ENCODE results near the gene CHRDL2. TPM values are rescaled to one million over a fixed set of nuclear protein-coding genes. Genes with fewer than 3 reads are reported as not detected.

Gene CHRDL2
- total and polyA plus RNA-seq, 2 donors (not counting 1 experiment from before 2014, with no cell fraction given): 0.24 TPM; not detected in 1

GRCh38 chr11:74695705-74696280, 35.4 kb downstream of the CHRDL2 start:
- Mint-ChIP-seq H3K27me3 (peaks cover 32% of the 10 kb centered on the region), H3K4me3 (no peak overlapping the region), H3K27ac (no peak overlapping the region), H3K4me1 (peaks cover 5% of the 10 kb centered on the region), H3K9me3 (ENCODE audit: insufficient read depth) (no peaks in the 10 kb centered on the region)
- Histone ChIP-seq H3K27me3 (replicated peaks in 1 of 4; ENCODE audit: control extremely low read depth in 1 of 4, control insufficient read depth in 3 of 4, insufficient read depth in 4 of 4, low read length in 3 of 4) (peaks cover 0 to 6% (median 0%) of the 10 kb centered on the region in 4 experiments), H3K9me3 (ENCODE audit: control extremely low read depth in 1 of 3, control insufficient read depth in 2 of 3, insufficient read depth in 1 of 3, low read length in 2 of 3) (no peaks in the 10 kb centered on the region), H2AFZ (ENCODE audit: insufficient read depth, low read depth, low read length, poor library complexity, severe bottlenecking) (no peak overlapping the region), H3K27ac (ENCODE audit: low read length in 2 of 2) (no peak overlapping the region), H4K20me1 (ENCODE audit: control insufficient read depth, insufficient read depth, low read length, poor library complexity, severe bottlenecking) (no peaks in the 10 kb centered on the region), H3K4me1 (ENCODE audit: control insufficient read depth in 2 of 2, insufficient read depth in 2 of 2, low read length in 2 of 2) (no peaks in the 10 kb centered on the region), H3K4me3 (ENCODE audit: control extremely low read depth in 1 of 5, extremely low read depth in 1 of 5, insufficient read depth in 1 of 5, low read depth in 2 of 5, low read length in 4 of 5) (no peak overlapping the region), H3K9ac (ENCODE audit: low read length) (no peak overlapping the region), H3K79me2 (ENCODE audit: control insufficient read depth, insufficient read depth, low read length) (no peaks in the 10 kb centered on the region), H3K36me3 (replicated peaks in 1 of 2; ENCODE audit: control extremely low read depth in 1 of 2, control insufficient read depth in 1 of 2, extremely low read depth in 1 of 2, insufficient read depth in 2 of 2, low read length in 1 of 2) (no peaks in the 10 kb centered on the region), H3K4me2 (replicated peaks; ENCODE audit: low read depth, low read length, poor library complexity, severe bottlenecking) (no peak overlapping the region)
- ChIA-PET CTCF (interaction anchor here (0.8 kb wide), 1 partner anchor 10 kb away, joined by 3 read pairs; no protein-coding TSS in a partner anchor), POLR2A (no interaction called here)
- WGBS (ENCODE audit: insufficient coverage): 94% methylated on average over 10 of the region's 11 CpGs
- TF ChIP-seq EZH2 (IDR thresholded peaks at IDR 0.05; ENCODE audit: borderline replicate concordance, insufficient read depth, low read depth, low read length, poor library complexity, severe bottlenecking): no peak
- TF ChIP-seq, protein P1, sequence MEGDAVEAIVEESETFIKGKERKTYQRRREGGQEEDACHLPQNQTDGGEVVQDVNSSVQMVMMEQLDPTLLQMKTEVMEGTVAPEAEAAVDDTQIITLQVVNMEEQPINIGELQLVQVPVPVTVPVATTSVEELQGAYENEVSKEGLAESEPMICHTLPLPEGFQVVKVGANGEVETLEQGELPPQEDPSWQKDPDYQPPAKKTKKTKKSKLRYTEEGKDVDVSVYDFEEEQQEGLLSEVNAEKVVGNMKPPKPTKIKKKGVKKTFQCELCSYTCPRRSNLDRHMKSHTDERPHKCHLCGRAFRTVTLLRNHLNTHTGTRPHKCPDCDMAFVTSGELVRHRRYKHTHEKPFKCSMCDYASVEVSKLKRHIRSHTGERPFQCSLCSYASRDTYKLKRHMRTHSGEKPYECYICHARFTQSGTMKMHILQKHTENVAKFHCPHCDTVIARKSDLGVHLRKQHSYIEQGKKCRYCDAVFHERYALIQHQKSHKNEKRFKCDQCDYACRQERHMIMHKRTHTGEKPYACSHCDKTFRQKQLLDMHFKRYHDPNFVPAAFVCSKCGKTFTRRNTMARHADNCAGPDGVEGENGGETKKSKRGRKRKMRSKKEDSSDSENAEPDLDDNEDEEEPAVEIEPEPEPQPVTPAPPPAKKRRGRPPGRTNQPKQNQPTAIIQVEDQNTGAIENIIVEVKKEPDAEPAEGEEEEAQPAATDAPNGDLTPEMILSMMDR (IDR thresholded peaks at IDR 0.05): no peak
- intact Hi-C loops (cut with micrococcal nuclease): no loop called here
- ATAC-seq (ENCODE audit: low read depth): no peak
- DNase-seq: no peak

- intact Hi-C loops (cut with micrococcal nuclease): no loop called here
- H3K4me1 ChIP-seq (ENCODE audit: control insufficient read depth in 2 of 2, insufficient read depth in 2 of 2, low read length in 2 of 2): no peaks in the 10 kb centered on the region
- DNase-seq: no peak
- H3K9ac ChIP-seq (ENCODE audit: low read length): no peak overlapping the region
- H3K36me3 ChIP-seq (replicated peaks in 1 of 2; ENCODE audit: control extremely low read depth in 1 of 2, control insufficient read depth in 1 of 2, extremely low read depth in 1 of 2, insufficient read depth in 2 of 2, low read length in 1 of 2): no peaks in the 10 kb centered on the region
- no peak overlapping the region for H3K27ac ChIP-seq (ENCODE audit: low read length in 2 of 2)
- no peaks in the 10 kb centered on the region for H3K79me2 ChIP-seq (ENCODE audit: control insufficient read depth, insufficient read depth, low read length)
- Mint-ChIP-seq H3K27me3 (peaks cover 32% of the 10 kb centered on the region), H3K9me3 (ENCODE audit: insufficient read depth) (no peaks in the 10 kb centered on the region), H3K4me1 (peaks cover 5% of the 10 kb centered on the region), H3K27ac (no peak overlapping the region), H3K4me3 (no peak overlapping the region)
- ATAC-seq (ENCODE audit: low read depth): no peak
- H3K27me3 ChIP-seq (replicated peaks in 1 of 4; ENCODE audit: control extremely low read depth in 1 of 4, control insufficient read depth in 3 of 4, insufficient read depth in 4 of 4, low read length in 3 of 4): peaks cover 0 to 6% (median 0%) of the 10 kb centered on the region in 4 experiments
- no peak overlapping the region for H3K4me3 ChIP-seq (ENCODE audit: control extremely low read depth in 1 of 5, extremely low read depth in 1 of 5, insufficient read depth in 1 of 5, low read depth in 2 of 5, low read length in 4 of 5)
- TF ChIP-seq, protein P1 (IDR thresholded peaks at IDR 0.05): no peak
- no peak for TF ChIP-seq EZH2 (IDR thresholded peaks at IDR 0.05; ENCODE audit: borderline replicate concordance, insufficient read depth, low read depth, low read length, poor library complexity, severe bottlenecking)
- no peak overlapping the region for H3K4me2 ChIP-seq (replicated peaks; ENCODE audit: low read depth, low read length, poor library complexity, severe bottlenecking)
- WGBS (ENCODE audit: insufficient coverage): 86% methylated on average over 10 of the region's 10 CpGs
- H2AFZ ChIP-seq (ENCODE audit: insufficient read depth, low read depth, low read length, poor library complexity, severe bottlenecking): no peak overlapping the region
- no peaks in the 10 kb centered on the region for H3K9me3 ChIP-seq (ENCODE audit: control extremely low read depth in 1 of 3, control insufficient read depth in 2 of 3, insufficient read depth in 1 of 3, low read length in 2 of 3)
- POLR2A ChIA-PET: interaction anchor here (0.5 kb wide), 1 partner anchor 58 kb away, joined by 4 read pairs; no protein-coding TSS in a partner anchor
- CTCF ChIA-PET: no interaction called here
- no peaks in the 10 kb centered on the region for H4K20me1 ChIP-seq (ENCODE audit: control insufficient read depth, insufficient read depth, low read length, poor library complexity, severe bottlenecking)
These were observed 36.9 kb downstream of the CHRDL2 start for GRCh38 chr11:74694136-74694930.
